Testis (tissue), 3 donors: ENCODE results near the gene NOP9. TPM values are rescaled to one million over a fixed set of nuclear protein-coding genes. Genes with fewer than 3 reads are reported as not detected.

Experiments
- DNase-seq: peaks from one replicate; pipeline ENCODE4 v3.0.0-alpha.2; 2019
- H3K27ac ChIP-seq, 2 donors: fragments of 200-600 bp; sonication (generic); one replicate each; pipeline ENCODE4 v1.5.1; 2019
- H3K27me3 ChIP-seq: fragments of 200-600 bp; sonication (generic); one replicate; pipeline ENCODE4 v1.5.1; 2019
- H3K36me3 ChIP-seq: fragments of 200-600 bp; sonication (generic); one replicate; pipeline ENCODE4 v1.5.1; 2017; ENCODE audit warnings: low read depth; ENCODE audit errors: missing control alignments
- H3K4me1 ChIP-seq: fragments of 200-600 bp; sonication (generic); one replicate; pipeline ENCODE4 v1.5.1; 2019
- H3K4me3 ChIP-seq, 2 donors: fragments of 200-600 bp; sonication (generic); one replicate each; pipeline ENCODE4 v1.5.1; 2017 to 2019
- H3K9me3 ChIP-seq: fragments of 200-600 bp; sonication (generic); one replicate; pipeline ENCODE4 v1.5.1; 2017
- CTCF ChIP-seq, 3 experiments: fragments of 450-650 bp in 2 of 3; fragments of 200-600 bp in 1 of 3; sonication (generic) in 1 of 3; IDR thresholded peaks; one replicate each; pipeline ENCODE4 v1.5.1; 2016 to 2019; ENCODE audit warnings: antibody characterized with exemption in 3 of 3, mild to moderate bottlenecking in 2 of 3, moderate library complexity in 1 of 3
- POLR2A ChIP-seq: fragments of 450-650 bp; IDR thresholded peaks from one replicate; pipeline ENCODE4 v1.6.1; 2017; ENCODE audit warnings: antibody characterized with exemption, mild to moderate bottlenecking, moderate library complexity
- WGBS, 2 donors: methylation state at CpG; one replicate each; pipeline ENCODE4 v1.1.5; 2018; 5-methylcytosine and 5-hydroxymethylcytosine counted together
- intact Hi-C: fragments of 100-400 bp; cut with DNase I; formaldehyde crosslinking; loops from one replicate; pipeline ENCODE4 v1.15.1; 2023; ENCODE audit warnings: low total_unique reads
- polyA plus RNA-seq: library from polyadenylated mRNA; stranded (reverse); fragments of 350-450 nt; fragmentation: Illumina TruSeq; extraction: RNeasy Lipid Tissue Mini Kit (QIAGEN cat#74804); gene quantifications from one replicate; pipeline ENCODE4 v1.2.3, GENCODE V29; 2014; ENCODE audit warnings: low read depth, low replicate concordance; ENCODE audit not compliant: insufficient read depth
- total RNA-seq, 2 donors: library from RNA; depleted of rRNA; stranded (reverse); fragments of >200 nt; gene quantifications; one replicate each; pipeline ENCODE4 v1.2.3, GENCODE V29; 2016

NOP9 gene
- total and polyA plus RNA-seq, 3 donors from 2014 or later: 20.1 to 27.6 (median 25.0) TPM

GRCh38 chr14:24252289-24253124 lies 47.1 kb upstream of the NOP9 start:
- no peaks in the 10 kb centered on the region for H3K9me3 ChIP-seq
- 84 to 91% methylated on average over 7 to 11 of the region's 11 CpGs for WGBS, 2 donors

GRCh38 chr14:24253936-24254335 lies 45.7 kb upstream of the NOP9 start:
- no peaks in the 10 kb centered on the region for H3K4me1 ChIP-seq
- H3K4me3 ChIP-seq: no peak overlapping the region
- H3K9me3 ChIP-seq: no peaks in the 10 kb centered on the region
- no peak overlapping the region for H3K27ac ChIP-seq
- no peak for TF ChIP-seq CTCF (IDR thresholded peaks at IDR 0.05)
- TF ChIP-seq POLR2A: no peak
- no peaks in the 10 kb centered on the region for H3K27me3 ChIP-seq
- intact Hi-C loops: no loop called here
- 89 to 90% methylated on average over 5 to 7 of the region's 7 CpGs for WGBS, 2 donors
- H3K36me3 ChIP-seq: no peaks in the 10 kb centered on the region
- no peak for DNase-seq

More at GRCh38 chr14:24252289-24253124, 47.1 kb upstream of the NOP9 start:
- Histone ChIP-seq H3K27me3 (no peaks in the 10 kb centered on the region), H3K4me1 (no peaks in the 10 kb centered on the region), H3K4me3 (no peak overlapping the region), H3K36me3 (no peaks in the 10 kb centered on the region), H3K27ac (no peak overlapping the region)
- TF ChIP-seq POLR2A (no peak), CTCF (IDR thresholded peaks at IDR 0.05) (no peak)
- no peak for DNase-seq
- intact Hi-C loops: no loop called here

- Histone ChIP-seq H3K4me3 (no peak overlapping the region), H3K27ac (no peak overlapping the region), H3K4me1 (no peaks in the 10 kb centered on the region), H3K36me3 (no peaks in the 10 kb centered on the region), H3K9me3 (no peaks in the 10 kb centered on the region), H3K27me3 (no peaks in the 10 kb centered on the region)
- no peak for TF ChIP-seq CTCF (IDR thresholded peaks at IDR 0.05)
- no peak for TF ChIP-seq POLR2A
- 94% methylated on average over 19 of the region's 19 CpGs; no CpG with 5 or more reads in 1 of the 2 donors for WGBS, 2 donors
- no peak for DNase-seq
- intact Hi-C loops: no loop called here
Measured at GRCh38 chr14:24254630-24255392, 44.8 kb upstream of the NOP9 start.

- TF ChIP-seq CTCF (IDR thresholded peaks at IDR 0.05) (no peak), POLR2A (no peak)
- WGBS, 2 donors: 89 to 94% methylated on average over 6 to 8 of the region's 8 CpGs
- Histone ChIP-seq H3K27ac (no peak overlapping the region), H3K4me3 (no peak overlapping the region), H3K4me1 (no peaks in the 10 kb centered on the region), H3K9me3 (no peaks in the 10 kb centered on the region), H3K36me3 (no peaks in the 10 kb centered on the region), H3K27me3 (no peaks in the 10 kb centered on the region)
- no peak for DNase-seq
- intact Hi-C loops: no loop called here
Measured at GRCh38 chr14:24255438-24255837, 44.2 kb upstream of the NOP9 start.
